LHCN-M2 (cell line): ENCODE measurements around the gene CPHXL. TPM values are rescaled to one million over a fixed set of nuclear protein-coding genes. Genes with fewer than 3 reads are reported as not detected.

Source experiments
- DNase-seq: peaks from one replicate; pipeline ENCODE4 v3.0.0-alpha.2; 2012; ENCODE audit warnings: low read depth
- total RNA-seq: library from RNA; depleted of rRNA; stranded (reverse); fragments of >200 nt; gene quantifications from 2 replicates; pipeline ENCODE4 v1.2.3, GENCODE V29; 2014; rRNA removed

CPHXL gene
- total RNA-seq, 1 experiment from 2014 or later, result not detected

GRCh38 chr16:75701361-75701760 lies 24.9 kb downstream of the CPHXL start, which contains the start of gene DUXB:
TSS of gene DUXB (minus strand) at chr16:75701461. CDS start at chr16:75701418, 43 bp downstream.
- DNase-seq, result no peak

DNA sequence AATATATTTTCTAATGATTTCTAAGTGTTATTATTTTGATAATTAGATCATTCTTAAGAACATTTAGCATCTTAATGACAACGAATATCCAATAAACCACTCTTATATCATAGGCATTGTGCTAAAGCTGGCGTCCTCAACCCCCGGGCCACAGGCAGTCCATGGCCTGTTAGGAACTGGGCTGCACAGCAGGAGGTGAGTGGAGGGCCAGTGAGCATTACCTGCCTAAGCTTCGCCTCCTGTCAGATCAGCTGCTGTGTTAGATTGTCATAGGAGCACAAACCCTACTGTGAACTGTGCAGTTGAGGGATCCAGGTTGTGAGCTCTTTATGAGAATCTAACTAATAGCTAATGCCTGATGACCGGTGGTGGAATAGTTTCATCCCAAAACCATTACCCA lies 28.7 kb downstream of the CPHXL start:
- DNase-seq, result no peak

DNA sequence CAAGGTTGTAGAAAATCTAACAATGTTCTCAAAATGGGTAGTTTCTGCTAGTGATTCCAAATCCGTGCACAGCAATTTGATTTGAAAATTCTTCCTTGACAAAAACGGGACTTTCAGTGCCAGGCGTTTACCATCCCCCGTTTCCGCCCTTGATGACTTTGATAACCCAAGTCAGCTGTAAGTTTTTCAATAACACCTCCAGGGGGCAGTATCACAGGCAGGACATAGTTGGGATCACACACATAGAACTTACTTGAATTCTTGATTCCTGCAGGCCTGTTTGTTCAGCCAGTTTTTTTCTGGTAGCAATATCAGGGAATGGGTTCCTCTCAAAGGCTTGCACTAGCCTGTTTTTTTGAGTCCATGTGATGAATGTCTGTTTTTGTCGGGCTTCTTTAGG lies 30.6 kb downstream of the CPHXL start:
- no peak for DNase-seq

- DNase-seq, result no peak
These were observed 38.9 kb downstream of the CPHXL start for GRCh38 chr16:75687361-75687760.

- DNase-seq, result no peak
These were observed 44.0 kb downstream of the CPHXL start for GRCh38 chr16:75682308-75682707.

DNA sequence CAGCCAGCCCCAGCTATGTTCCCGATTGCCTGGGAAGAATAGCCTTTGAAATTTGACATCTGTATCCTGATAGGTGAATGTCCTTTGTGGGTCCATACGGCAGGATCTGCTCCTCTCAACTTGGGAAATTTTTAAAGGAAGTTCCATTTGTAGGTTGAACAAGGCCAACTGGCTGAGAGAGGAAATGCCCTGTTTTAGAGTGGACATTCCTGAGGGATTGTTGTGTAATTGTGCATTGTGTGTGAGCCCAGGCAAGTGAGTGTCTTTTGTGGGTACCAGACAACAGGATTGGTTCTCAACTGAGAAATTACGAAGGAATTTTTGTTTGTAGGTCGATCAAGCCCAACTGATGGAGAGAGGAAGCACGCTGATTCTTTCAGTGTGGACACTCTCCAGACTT lies 46.9 kb downstream of the CPHXL start:
- no peak for DNase-seq

GRCh38 chr16:75676909-75677308 lies 49.4 kb downstream of the CPHXL start, which contains the start of gene CPHXL2:
TSS of gene CPHXL2 (minus strand) at chr16:75677009. CDS start at chr16:75676999, 10 bp downstream.
- DNase-seq, result no peak

GRCh38 chr16:75667503-75667902 lies 58.8 kb downstream of the CPHXL start:
- DNase-seq, result no peak

Other genes with a start within 250 kb of the CPHXL start
- gene CHST6, start 231.0 kb downstream of the CPHXL start, total RNA-seq, result 1.8 and 1.9 TPM in 2 replicates
- not detected in 2 replicates for gene CHST5, start 190.4 kb downstream of the CPHXL start, total RNA-seq
- 6.2 and 8.3 TPM in 2 replicates for gene TMEM231, start 170.2 kb downstream of the CPHXL start, total RNA-seq
- 53.7 and 59.0 TPM in 2 replicates for gene GABARAPL2, start 160.1 kb downstream of the CPHXL start, total RNA-seq
- 50.2 and 66.0 TPM in 2 replicates for gene ADAT1, start 103.2 kb downstream of the CPHXL start, total RNA-seq
- 198 and 202 TPM in 2 replicates for gene KARS1, start 78.8 kb downstream of the CPHXL start, total RNA-seq
- 53.2 and 60.0 TPM in 2 replicates for gene TERF2IP, start 78.7 kb downstream of the CPHXL start, total RNA-seq
- gene CPHXL2, start 49.5 kb downstream of the CPHXL start, total RNA-seq, result not detected in 2 replicates
- not detected in 2 replicates for gene DUXB, start 25.0 kb downstream of the CPHXL start, total RNA-seq